H9 (cell line): ENCODE results near the gene SFMBT1. TPM values are rescaled to one million over a fixed set of nuclear protein-coding genes. Genes with fewer than 3 reads are reported as not detected.
A peak's percentile ranks its signal among the peaks of the same experiment; 100 is the strongest.

Experiments
- DNase-seq: peaks from one replicate; pipeline ENCODE4 v3.0.0-alpha.2; 2017
- H2AFZ ChIP-seq: one replicate; pipeline ENCODE4 v1.6.1; 2013; ENCODE audit warnings: mild to moderate bottlenecking, low read length, control low read depth, moderate library complexity
- H2AK5ac ChIP-seq: 2 replicates; pipeline ENCODE4 v1.6.1; 2013; ENCODE audit warnings: low read length, control low read depth, mixed read lengths; ENCODE audit not compliant: insufficient read length
- H2BK120ac ChIP-seq: one replicate; pipeline ENCODE4 v1.6.1; 2013; ENCODE audit warnings: low read depth, mild to moderate bottlenecking, low read length, control low read depth, inconsistent platforms; ENCODE audit not compliant: poor library complexity, severe bottlenecking
- H2BK12ac ChIP-seq: 2 replicates; pipeline ENCODE4 v1.6.1; 2013; ENCODE audit warnings: low read length, control low read depth, mixed read lengths, low read depth; ENCODE audit not compliant: insufficient read length
- H2BK15ac ChIP-seq: 2 replicates; pipeline ENCODE4 v1.6.1; 2013; ENCODE audit warnings: low read depth, low read length, control low read depth
- H2BK20ac ChIP-seq: one replicate; pipeline ENCODE4 v1.6.1; 2013; ENCODE audit warnings: low read depth, mild to moderate bottlenecking, low read length, control low read depth, inconsistent platforms; ENCODE audit not compliant: poor library complexity, severe bottlenecking
- H2BK5ac ChIP-seq: 2 replicates; pipeline ENCODE4 v1.6.1; 2013; ENCODE audit warnings: low read length, control low read depth, mixed read lengths; ENCODE audit not compliant: insufficient read length
- H3K14ac ChIP-seq: 2 replicates; pipeline ENCODE4 v1.6.1; 2013; ENCODE audit warnings: low read length, control low read depth; ENCODE audit not compliant: insufficient read depth
- H3K18ac ChIP-seq: 2 replicates; pipeline ENCODE4 v1.6.1; 2013; ENCODE audit warnings: low read depth, mild to moderate bottlenecking, mixed read lengths, low read length, control low read depth; ENCODE audit not compliant: insufficient read length
- H3K23ac ChIP-seq: 2 replicates; pipeline ENCODE4 v1.6.1; 2013; ENCODE audit warnings: low read length, control low read depth, mixed read lengths, low read depth; ENCODE audit not compliant: insufficient read length
- H3K23me2 ChIP-seq: 2 replicates; pipeline ENCODE4 v1.6.1; 2013; ENCODE audit warnings: low read depth, mild to moderate bottlenecking, mixed read lengths, low read length, control low read depth; ENCODE audit not compliant: insufficient read length, poor library complexity, severe bottlenecking
- H3K27ac ChIP-seq: 2 replicates; pipeline ENCODE4 v1.5.1; 2013; ENCODE audit warnings: low read length, control low read depth, mixed read lengths, low read depth; ENCODE audit not compliant: insufficient read length
- H3K27me3 ChIP-seq: 2 replicates; pipeline ENCODE4 v1.6.1; 2013; ENCODE audit warnings: low read length, control low read depth, inconsistent platforms; ENCODE audit not compliant: insufficient read depth
- H3K4ac ChIP-seq: 2 replicates; pipeline ENCODE4 v1.6.1; 2013; ENCODE audit warnings: low read depth, mild to moderate bottlenecking, control low read depth, inconsistent platforms, low read length, moderate library complexity
- H3K4me1 ChIP-seq: 2 replicates; pipeline ENCODE4 v1.6.1; 2013; ENCODE audit warnings: low read length, control low read depth, inconsistent platforms; ENCODE audit not compliant: insufficient read depth
- H3K4me2 ChIP-seq: 2 replicates; pipeline ENCODE4 v1.6.1; 2013; ENCODE audit warnings: low read length, control low read depth, mixed read lengths; ENCODE audit not compliant: insufficient read length, insufficient read depth
- H3K56ac ChIP-seq: 2 replicates; pipeline ENCODE4 v1.6.1; 2013; ENCODE audit warnings: low read depth, mild to moderate bottlenecking, mixed read lengths, low read length, control low read depth; ENCODE audit not compliant: insufficient read length
- H3K79me1 ChIP-seq: 2 replicates; pipeline ENCODE4 v1.6.1; 2013; ENCODE audit warnings: low read depth, mild to moderate bottlenecking, moderate library complexity, low read length, control low read depth, inconsistent platforms; ENCODE audit not compliant: insufficient read depth, poor library complexity, severe bottlenecking
- H3K79me2 ChIP-seq: 2 replicates; pipeline ENCODE4 v1.6.1; 2013; ENCODE audit warnings: low read length, control low read depth, inconsistent platforms; ENCODE audit not compliant: insufficient read depth
- H3K9ac ChIP-seq: 2 replicates; pipeline ENCODE4 v1.6.1; 2013; ENCODE audit warnings: low read length, control low read depth, mixed read lengths; ENCODE audit not compliant: insufficient read length; ENCODE audit errors: extremely low read depth
- H3K9me3 ChIP-seq: one replicate; pipeline ENCODE4 v1.6.1; 2013; ENCODE audit warnings: low read depth, low read length, inconsistent platforms; ENCODE audit not compliant: control insufficient read depth
- H3T11ph ChIP-seq: one replicate; pipeline ENCODE4 v1.6.1; 2013; ENCODE audit warnings: mild to moderate bottlenecking, low read length, control low read depth, inconsistent platforms
- H4K20me1 ChIP-seq: one replicate; pipeline ENCODE4 v1.6.1; 2013; ENCODE audit not compliant: control insufficient read depth, insufficient read length, insufficient read depth
- H4K5ac ChIP-seq: 2 replicates; pipeline ENCODE4 v1.6.1; 2013; ENCODE audit warnings: low read depth, mild to moderate bottlenecking, mixed read lengths, low read length, control low read depth; ENCODE audit not compliant: insufficient read length
- H4K8ac ChIP-seq: replicated peaks from 2 replicates; pipeline ENCODE4 v1.6.1; 2013; ENCODE audit warnings: low read length, control low read depth, mixed read lengths, low read depth; ENCODE audit not compliant: insufficient read length
- H4K91ac ChIP-seq: 2 replicates; pipeline ENCODE4 v1.6.1; 2013; ENCODE audit warnings: low read depth, mild to moderate bottlenecking, moderate library complexity, mixed read lengths, low read length, control low read depth; ENCODE audit not compliant: insufficient read length
- H3K27ac Mint-ChIP-seq, 3 experiments: 2 replicates in 2 of 3; 3 replicates in 1 of 3; pipeline ENCODE4 v1.8.0; 2020 to 2021; ENCODE audit warnings: mixed read lengths in 3 of 3, mild to moderate bottlenecking in 1 of 3, moderate library complexity in 1 of 3
- H3K27me3 Mint-ChIP-seq: 2 replicates; pipeline ENCODE4 v1.8.0; 2021; ENCODE audit warnings: low read depth, mild to moderate bottlenecking, moderate library complexity, mixed read lengths
- H3K36me3 Mint-ChIP-seq, 3 experiments: 2 replicates in 2 of 3; 3 replicates in 1 of 3; pipeline ENCODE4 v1.8.0; 2020 to 2021; ENCODE audit warnings: low read depth in 3 of 3, mixed read lengths in 3 of 3; ENCODE audit not compliant: insufficient read depth in 1 of 3
- H3K4me1 Mint-ChIP-seq, 2 experiments: 2 replicates each; pipeline ENCODE4 v1.8.0; 2020; ENCODE audit warnings: mixed read lengths in 2 of 2
- H3K4me3 Mint-ChIP-seq, 2 experiments: 2 replicates in 1 of 2; 3 replicates in 1 of 2; pipeline ENCODE4 v1.8.0; 2020 to 2021; ENCODE audit warnings: mild to moderate bottlenecking in 2 of 2, mixed read lengths in 2 of 2, moderate library complexity in 1 of 2
- H3K9me3 Mint-ChIP-seq, 2 experiments: 2 replicates in 1 of 2; 3 replicates in 1 of 2; pipeline ENCODE4 v1.8.0; 2020; ENCODE audit warnings: mild to moderate bottlenecking in 2 of 2, mixed read lengths in 2 of 2, moderate library complexity in 1 of 2
- CTCF ChIP-seq: fragments of 200-600 bp; sonication (generic); conservative IDR thresholded peaks from 3 replicates; pipeline ENCODE4 v1.8.0; 2021; ENCODE audit warnings: antibody characterized with exemption, mild to moderate bottlenecking
- whole genome bisulfite sequencing: extraction: QIAGEN DNeasy Blood & Tissue Kit; methylation state at CpG from one replicate; pipeline ENCODE4 v1.1.7; 2013; ENCODE audit warnings: missing lambda C conversion rate, low lambda C conversion rate, mixed read lengths; ENCODE audit not compliant: insufficient read length; ENCODE audit errors: extremely low coverage; 5-methylcytosine and 5-hydroxymethylcytosine counted together
- total RNA-seq: library from RNA; stranded (reverse); gene quantifications from 2 replicates; pipeline ENCODE4 v1.2.1, GENCODE V29; 2021

Gene SFMBT1
- total RNA-seq, 1 experiment from 2014 or later: 15.3 TPM

DNA sequence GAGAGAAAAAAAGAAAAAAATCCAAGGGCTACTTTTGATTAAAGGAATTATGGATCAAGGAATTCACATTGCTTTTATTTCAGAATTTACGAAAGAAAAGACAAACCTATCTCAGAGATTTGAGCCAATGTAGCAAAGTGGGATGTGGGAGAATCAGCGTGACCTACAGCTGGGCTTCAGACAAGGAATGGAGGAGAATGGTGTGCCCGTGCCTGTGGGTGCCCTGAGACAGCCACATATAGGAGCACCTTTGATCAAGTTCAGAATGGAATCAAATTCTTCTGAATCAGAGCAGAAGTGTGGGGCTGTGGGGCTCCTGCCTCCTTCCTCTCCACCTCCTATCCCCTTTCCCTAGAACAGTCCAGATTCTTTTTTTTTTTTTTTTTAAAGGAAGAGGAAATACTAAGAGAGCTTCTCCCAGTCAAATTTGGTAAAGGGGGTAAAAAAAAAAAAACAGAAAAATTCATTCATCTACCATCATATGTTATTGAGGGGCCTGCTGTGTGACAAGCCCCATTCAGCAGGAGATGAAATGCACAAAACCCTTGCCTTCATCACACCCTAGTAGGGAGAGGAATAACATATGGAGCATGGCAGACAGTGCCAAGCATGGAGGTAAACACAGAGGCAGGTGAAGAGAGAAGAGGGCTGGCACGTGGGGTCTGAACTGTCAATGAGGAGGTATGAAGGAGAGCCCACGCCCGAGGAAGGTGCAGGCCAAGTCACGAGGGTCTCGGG lies 186.0 kb downstream of the SFMBT1 start:
- no peak overlapping the region for H2BK120ac ChIP-seq
- Mint-ChIP-seq H3K4me3 (no peak overlapping the region), H3K4me1 (no peaks in the 10 kb centered on the region), H3K9me3 (peaks cover 7% of the 10 kb centered on the region in 2 experiments; a peak in 3 of 5 replicates), H3K27me3 (no peaks in the 10 kb centered on the region), H3K27ac (peak overlapping the region in 2 of 3 experiments; percentile 15 to 56; a peak in 2 of 7 replicates), H3K36me3 (peaks cover 9 to 12% (median 10%) of the 10 kb centered on the region in 3 experiments; a peak in 6 of 7 replicates)
- H2BK12ac ChIP-seq: no peak overlapping the region
- H3K18ac ChIP-seq: no peak overlapping the region
- no peak overlapping the region for H3K4ac ChIP-seq
- no peak overlapping the region for H4K5ac ChIP-seq
- DNase-seq: no peak
- no peak overlapping the region for H3K4me2 ChIP-seq
- WGBS: no CpG with 5 or more reads among the region's 8 CpGs
- H3K79me2 ChIP-seq: no peaks in the 10 kb centered on the region
- no peak overlapping the region for H3K56ac ChIP-seq
- TF ChIP-seq CTCF: no peak
- no peak overlapping the region for H3K23ac ChIP-seq
- H3K9ac ChIP-seq: no peak overlapping the region
- no peaks in the 10 kb centered on the region for H3K79me1 ChIP-seq
- H3T11ph ChIP-seq: no peak overlapping the region
- no peak overlapping the region for H4K91ac ChIP-seq
- H3K9me3 ChIP-seq: no peaks in the 10 kb centered on the region
- H3K27ac ChIP-seq: no peak overlapping the region
- no peak overlapping the region for H2BK15ac ChIP-seq
- H2AFZ ChIP-seq: no peak overlapping the region
- no peak overlapping the region for H4K8ac ChIP-seq
- H2AK5ac ChIP-seq: no peak overlapping the region
- no peak overlapping the region for H2BK20ac ChIP-seq
- no peaks in the 10 kb centered on the region for H3K4me1 ChIP-seq
- H3K14ac ChIP-seq: no peak overlapping the region
- no peaks in the 10 kb centered on the region for H4K20me1 ChIP-seq
- H3K27me3 ChIP-seq: no peaks in the 10 kb centered on the region
- H3K23me2 ChIP-seq: no peaks in the 10 kb centered on the region
- no peak overlapping the region for H2BK5ac ChIP-seq
